Measurements from ENCODE around the gene TRABD.

Gene TRABD

GRCh38 chr22:50175191-50175461 lies 10.6 kb upstream of the TRABD start:
- DNase-seq: no peak

DNA sequence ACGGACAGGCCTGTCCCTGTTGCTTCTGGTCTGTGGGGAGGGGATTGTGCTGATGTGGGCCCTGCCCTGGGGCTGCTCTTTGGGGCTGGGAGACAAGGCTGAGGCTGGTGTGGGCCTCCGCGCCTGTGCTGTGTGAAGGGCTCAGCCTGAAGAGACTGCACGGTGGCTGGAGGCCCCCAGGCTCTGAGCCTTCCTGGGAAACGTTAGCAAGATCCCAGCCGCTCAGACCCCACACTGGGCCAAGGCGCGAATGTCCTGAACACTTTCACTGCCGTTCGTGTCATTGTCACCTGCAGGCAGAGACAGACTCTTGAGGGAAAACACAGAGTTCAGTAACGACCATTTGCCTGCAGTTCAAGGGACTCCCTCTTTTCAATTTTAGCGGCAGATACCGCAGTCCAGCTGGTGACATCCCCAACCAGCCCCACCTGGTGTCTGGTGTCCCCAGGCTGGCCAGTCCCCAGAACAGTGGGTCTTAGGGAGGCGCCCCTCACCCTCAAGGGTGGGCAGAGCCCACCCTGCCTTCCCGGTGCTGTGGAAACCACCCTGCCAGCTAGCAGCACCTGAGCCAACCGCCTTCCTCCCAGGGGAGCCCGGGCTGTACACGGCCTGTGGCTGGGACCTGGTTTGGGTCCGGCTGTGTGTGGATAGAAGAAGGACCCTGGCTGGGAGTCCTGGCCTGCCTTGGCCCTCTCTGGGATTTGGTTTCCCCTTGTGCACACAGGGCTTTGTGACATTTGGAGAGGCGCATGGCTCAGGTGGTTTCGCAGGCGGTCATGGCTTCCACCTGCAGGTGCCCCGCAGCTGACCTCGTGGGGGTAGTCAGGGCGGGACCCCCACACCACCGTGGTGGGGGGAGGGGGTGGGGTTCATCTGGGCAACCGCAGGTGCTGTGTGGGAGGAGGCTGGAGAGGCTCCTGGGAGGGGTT lies 9.5 kb upstream of the TRABD start:
- no peak for DNase-seq

- DNase-seq: no peak
Observed at GRCh38 chr22:50176850-50177536, 8.7 kb upstream of the TRABD start.

DNA sequence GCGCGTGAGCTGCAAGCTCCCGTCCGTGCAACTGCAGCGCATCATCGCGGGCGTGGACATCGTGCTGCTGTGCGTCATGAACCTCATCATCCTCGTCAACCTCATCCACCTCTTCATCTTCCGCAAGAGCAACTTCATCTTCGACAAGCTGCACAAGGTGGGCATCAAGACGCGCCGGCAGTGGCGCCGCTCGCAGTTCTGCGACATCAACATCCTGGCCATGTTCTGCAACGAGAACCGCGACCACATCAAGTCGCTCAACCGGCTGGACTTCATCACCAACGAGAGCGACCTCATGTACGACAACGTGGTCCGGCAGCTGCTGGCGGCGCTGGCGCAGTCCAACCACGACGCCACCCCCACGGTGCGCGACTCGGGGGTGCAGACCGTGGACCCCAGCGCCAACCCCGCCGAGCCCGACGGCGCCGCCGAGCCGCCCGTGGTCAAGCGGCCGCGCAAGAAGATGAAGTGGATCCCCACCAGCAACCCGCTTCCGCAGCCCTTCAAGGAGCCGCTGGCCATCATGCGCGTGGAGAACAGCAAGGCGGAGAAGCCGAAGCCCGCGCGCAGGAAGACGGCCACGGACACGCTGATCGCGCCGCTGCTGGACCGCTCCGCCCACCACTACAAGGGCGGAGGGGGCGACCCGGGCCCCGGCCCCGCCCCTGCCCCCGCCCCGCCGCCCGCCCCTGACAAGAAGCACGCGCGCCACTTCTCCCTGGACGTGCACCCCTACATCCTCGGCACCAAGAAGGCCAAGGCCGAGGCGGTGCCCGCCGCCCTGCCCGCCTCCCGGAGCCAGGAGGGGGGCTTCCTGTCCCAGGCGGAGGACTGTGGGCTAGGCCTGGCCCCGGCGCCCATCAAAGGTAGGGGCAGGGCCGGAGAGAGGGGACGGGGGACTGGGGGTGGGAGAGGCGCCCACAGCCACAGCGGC lies 7.9 kb upstream of the TRABD start:
- DNase-seq: no peak

DNA sequence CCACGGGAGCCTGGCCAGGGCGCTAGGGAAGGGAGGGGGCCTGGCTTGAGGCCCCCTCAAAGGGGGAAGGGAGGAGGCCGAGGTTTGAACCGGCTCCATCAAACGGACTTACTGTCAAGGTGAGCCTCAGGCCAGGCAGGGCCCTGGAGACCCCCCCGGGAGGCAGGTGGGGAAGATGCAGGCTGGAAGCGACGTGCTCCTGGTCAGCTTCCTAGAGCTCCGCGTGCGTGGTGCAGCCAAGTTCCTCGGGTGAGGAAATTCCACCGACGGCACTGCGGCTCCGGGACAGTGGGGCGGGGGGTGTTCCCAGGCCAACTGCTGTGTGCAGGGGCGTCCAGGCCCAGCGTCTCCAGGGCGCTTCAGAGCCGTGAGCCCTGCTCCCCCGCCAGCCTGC lies 7.2 kb upstream of the TRABD start:
- no peak for DNase-seq

- DNase-seq: no peak
Observed at GRCh38 chr22:50178871-50179869, 6.5 kb upstream of the TRABD start.

DNA sequence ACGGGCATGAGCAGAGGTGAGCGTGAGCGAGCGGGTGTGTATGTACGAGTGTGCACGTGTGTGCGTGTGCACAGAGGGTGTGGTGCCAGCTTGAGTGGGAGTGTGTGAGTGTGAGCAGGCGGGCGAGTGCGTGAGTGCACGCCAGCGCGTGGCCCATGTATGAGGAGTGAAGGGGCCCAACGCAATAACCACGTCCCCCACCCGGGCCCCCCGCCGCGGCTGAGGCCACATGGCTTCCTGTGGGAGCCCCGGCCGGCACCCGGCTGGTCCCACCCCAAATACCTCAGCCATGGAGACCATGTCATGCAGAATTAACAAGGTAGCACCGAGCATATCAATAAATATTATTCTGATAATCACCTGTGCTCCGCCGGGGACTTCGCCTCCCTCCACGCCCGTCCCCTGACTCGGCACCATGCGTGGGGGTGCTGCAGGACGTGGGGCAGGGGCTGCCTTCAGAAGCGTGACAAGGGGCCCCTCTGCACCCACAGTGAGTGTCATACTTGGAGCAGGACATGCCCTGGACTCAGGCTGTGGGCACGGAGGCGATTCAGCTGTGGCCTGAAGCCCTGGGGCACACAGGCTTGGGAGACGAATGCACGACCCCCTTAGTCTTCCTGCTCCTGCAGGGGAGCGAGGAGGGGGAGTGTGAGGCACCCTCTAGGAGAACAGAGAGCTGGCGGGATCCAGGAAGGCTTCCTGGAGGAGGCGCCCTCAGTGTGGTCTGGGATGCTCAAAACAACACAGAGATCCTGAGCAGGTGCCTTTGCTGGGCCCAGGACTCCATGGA lies 5.6 kb upstream of the TRABD start:
- no peak for DNase-seq

GRCh38 chr22:50180727-50181521 lies 4.8 kb upstream of the TRABD start:
- no peak for DNase-seq

GRCh38 chr22:50182176-50183081 lies 3.3 kb upstream of the TRABD start:
- DNase-seq: no peak

DNA sequence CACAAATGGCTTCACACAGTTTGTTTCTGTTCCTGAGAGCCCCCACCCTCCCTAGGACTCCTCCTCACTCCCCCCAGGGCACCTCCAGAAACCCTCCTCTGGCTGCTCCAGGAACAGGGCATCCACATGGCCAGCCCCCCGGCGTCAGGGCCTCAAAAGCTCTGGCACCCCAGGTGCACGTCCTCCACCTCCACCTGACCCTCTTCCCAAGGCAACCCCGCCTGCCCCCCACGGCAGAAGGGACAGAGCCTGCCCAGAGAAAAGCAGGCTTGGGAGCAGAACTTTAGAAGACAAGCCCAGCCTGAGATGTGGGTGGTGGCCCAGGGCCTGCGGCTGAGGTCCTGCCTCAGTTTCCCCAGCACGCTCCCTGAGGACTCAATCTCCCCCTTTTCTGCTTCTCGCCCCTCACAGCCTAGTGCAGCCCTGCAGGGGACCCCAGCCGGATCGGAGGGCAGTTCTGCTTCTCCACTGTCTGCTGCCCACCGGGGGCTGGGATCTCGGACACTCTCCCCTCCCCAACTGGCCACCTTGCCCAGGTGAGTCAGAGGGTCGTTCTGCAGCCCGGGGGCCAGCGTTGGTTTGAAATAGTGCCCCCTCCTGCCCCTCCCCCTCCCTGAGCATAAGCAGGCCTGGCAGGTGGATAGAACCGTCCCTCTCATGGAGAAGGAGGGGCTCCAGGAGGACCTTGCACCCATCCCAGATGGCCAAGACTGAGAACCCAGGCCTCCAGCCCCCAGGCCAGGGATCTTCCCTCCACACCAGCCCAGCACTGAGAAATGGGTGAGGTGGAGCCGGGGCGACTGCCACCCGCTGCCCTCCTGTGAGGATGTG lies 2.4 kb upstream of the TRABD start:
- no peak for DNase-seq

- no peak for DNase-seq
Observed at GRCh38 chr22:50184004-50184901, 1.5 kb upstream of the TRABD start.

- DNase-seq: no peak
Observed at GRCh38 chr22:50184902-50185374, 775 bp upstream of the TRABD start.

DNA sequence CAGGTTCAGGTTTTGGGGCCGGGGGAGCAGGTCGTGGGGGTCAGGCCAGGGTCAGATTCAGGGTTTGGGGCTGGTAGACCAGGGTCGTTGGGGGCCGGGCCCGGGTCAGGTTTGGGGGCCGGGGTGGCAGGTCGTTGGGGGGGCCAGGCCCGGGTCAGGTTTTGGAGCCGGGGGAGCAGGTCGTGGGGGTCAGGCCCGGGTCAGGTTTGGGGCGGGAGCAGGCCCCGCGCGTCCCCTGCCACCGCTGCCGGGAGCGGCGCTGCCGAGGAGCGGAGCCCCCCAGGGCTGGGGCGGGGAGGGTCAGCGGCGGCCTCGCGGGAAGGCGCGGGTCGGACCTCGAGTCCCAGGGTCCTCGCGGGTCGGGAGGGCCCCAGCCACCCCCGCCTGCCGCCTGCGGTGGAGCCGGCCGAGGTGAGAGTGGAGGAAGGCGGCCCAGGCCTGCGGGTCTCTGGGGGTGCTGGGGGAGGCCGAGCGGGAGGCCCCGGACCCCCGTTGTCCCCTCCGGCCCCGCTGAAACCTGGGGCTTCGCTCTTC lies 535 bp downstream of the TRABD start:
- no peak for DNase-seq

DNA sequence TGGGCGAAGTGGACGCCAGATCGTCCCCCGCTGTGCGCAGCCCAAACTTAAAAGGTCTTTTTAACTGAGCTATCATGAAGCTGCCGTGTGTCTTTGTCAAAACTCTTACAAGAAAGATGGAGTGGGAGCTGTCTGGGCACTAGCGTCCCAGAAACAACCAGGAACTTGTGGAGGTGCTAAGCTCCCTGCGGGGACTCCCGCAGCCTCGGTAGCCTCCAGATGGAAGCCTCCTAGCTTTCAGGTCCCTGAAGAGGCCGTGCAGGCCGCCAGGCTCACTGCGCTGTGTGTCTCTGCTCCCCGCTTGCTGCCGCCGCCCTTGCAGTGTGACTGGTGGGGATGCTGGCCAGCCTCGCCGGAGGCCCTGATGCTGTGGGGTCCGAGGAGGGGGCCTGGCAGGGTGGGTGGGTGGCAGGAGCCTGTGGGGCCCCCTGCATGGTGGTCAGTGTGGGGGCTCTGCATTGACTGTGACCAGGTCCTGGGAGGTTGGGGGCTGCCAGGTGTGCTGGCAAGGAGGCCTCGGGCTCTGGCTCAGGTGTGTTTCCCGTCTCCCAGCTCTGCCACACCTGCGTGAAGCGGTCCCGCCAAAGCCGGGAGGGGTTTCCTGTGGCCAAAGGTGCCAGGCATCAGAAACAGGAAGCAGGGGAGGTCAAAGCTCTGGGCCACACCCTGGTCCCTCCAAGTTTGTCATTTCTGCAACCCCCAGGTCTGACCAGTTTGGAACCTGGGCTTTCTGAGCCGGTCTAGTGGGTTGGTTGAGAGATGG lies 1.2 kb downstream of the TRABD start:
- DNase-seq: no peak

GRCh38 chr22:50188356-50188755 lies 2.6 kb downstream of the TRABD start:
- no peak for DNase-seq

All from stimulated activated naive CD4-positive, alpha-beta T cell treated with Interleukin-2 at 50 U/mL for 16 hours (primary cell).